Inferior parietal cortex (tissue), 1 donor: ENCODE measurements around the gene TCHH.
"Not testable (repeated sequence)": the region's sequence is repeated elsewhere in the genome, so short reads cannot be mapped to it uniquely, and the experiment has no call there.

ENCODE experiments used
- DNase-seq: peaks from one replicate; pipeline ENCODE4 v3.0.0-alpha.2; 2016; ENCODE audit errors: extremely low spot score

TCHH gene, protein sequence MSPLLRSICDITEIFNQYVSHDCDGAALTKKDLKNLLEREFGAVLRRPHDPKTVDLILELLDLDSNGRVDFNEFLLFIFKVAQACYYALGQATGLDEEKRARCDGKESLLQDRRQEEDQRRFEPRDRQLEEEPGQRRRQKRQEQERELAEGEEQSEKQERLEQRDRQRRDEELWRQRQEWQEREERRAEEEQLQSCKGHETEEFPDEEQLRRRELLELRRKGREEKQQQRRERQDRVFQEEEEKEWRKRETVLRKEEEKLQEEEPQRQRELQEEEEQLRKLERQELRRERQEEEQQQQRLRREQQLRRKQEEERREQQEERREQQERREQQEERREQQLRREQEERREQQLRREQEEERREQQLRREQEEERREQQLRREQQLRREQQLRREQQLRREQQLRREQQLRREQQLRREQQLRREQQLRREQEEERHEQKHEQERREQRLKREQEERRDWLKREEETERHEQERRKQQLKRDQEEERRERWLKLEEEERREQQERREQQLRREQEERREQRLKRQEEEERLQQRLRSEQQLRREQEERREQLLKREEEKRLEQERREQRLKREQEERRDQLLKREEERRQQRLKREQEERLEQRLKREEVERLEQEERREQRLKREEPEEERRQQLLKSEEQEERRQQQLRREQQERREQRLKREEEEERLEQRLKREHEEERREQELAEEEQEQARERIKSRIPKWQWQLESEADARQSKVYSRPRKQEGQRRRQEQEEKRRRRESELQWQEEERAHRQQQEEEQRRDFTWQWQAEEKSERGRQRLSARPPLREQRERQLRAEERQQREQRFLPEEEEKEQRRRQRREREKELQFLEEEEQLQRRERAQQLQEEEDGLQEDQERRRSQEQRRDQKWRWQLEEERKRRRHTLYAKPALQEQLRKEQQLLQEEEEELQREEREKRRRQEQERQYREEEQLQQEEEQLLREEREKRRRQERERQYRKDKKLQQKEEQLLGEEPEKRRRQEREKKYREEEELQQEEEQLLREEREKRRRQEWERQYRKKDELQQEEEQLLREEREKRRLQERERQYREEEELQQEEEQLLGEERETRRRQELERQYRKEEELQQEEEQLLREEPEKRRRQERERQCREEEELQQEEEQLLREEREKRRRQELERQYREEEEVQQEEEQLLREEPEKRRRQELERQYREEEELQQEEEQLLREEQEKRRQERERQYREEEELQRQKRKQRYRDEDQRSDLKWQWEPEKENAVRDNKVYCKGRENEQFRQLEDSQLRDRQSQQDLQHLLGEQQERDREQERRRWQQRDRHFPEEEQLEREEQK (N-terminal part only)

GRCh38 chr1:152115344-152115743 is at the start of gene TCHH:
TSS of gene TCHH (minus strand) at chr1:152115444. CDS start at chr1:152114080, 1,364 bp downstream.
- DNase-seq, result no peak

DNA sequence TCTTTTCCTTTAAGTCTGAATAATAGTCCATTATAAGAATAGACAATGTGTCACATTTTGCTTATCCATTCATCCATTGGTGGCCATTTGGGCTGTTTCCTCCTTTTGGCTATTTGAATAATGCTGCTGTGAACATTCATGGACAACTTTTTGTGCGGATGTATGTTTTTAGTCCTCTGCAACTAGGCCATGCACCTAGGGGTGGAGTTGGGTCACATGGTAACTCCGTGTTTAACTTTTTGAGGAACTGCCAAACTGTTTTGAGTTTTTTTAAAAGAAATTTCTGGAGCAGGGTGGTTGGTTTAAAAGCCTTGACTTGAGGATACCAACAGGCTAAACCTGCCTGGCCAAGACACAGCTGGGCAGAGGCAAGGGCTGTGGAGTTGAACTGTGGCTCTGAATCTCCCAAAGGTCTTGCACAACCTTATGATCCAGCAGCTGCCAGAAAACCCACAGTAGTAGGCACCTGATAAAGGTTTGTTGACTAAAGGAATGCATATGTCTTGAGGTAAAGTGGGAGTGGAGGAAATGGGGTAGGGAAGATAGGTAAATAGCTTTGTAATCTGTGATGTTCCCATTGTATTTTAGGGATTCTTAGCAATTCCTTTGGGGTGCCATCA is 49.4 kb upstream of the TCHH start:
- no peak for DNase-seq

DNA sequence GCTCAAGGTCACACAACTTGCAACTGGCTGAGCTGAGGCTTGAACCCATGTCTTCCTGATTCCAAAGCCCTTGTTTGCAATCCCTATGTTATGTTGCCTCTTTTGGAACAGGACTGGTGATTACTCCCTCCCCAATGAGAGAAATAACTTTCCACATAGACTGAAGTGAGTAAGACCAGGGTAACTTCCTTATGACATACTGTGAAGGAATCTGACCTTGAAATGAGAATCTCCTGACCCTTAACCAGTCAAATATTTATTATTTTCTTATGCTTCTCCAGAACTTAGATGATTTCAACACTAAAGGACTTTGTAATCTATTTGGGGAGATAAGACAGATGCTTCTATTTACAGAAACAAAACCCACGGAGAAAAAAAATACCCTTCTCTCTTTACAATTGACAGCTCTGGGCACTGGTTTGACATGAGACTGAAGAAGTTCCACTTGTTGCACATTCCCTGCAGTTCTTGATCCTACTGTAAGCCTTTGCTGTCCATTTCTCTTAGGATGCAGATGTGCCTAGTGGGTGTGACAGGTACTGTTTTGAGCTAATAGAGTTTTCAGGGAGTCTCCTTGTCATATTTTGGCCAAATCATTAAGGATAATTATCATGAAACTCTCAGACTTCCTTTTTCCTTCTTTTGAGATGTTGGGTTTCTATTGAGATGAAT is 47.7 kb upstream of the TCHH start:
- no peak for DNase-seq

DNA sequence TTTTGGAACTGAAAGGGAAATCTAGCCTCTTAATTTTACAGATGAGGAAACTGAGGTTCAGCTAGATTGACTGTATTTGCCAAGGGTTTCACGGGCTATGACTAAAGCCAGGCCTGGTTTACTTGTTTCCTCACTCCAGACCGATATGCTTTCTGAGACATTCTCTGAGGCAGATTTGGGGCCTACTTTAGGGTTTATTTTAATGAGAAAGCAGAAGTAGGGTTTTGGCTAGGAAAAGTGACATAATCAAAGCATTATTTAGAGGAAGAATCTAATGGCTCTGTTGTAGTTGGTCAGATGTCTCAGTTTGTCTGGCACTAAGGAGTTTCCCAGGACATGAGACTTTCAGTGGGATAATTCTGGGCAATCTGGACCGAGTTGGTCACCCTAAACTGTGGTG is 45.3 kb upstream of the TCHH start:
- DNase-seq, result no peak

DNA sequence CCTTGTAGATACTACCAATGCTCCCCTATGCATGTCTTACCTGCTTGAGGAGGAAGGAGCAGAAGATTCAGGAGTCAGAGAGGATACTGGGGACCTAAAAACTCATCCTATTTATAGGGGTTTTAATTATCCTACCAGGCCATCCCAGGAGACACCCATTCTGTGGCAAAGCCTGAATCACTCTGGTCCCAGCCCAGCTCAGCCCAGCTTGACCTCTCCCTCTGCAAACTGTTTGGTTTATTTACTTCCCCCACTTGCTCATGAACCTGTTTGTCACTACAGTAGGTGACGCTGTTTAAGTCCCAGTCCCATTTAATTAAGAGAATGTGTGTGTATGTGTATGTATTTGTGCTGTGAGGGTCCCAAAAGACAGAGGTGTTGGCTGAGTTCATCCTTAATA is 43.9 kb upstream of the TCHH start, which contains the start of gene RPTN:
RPTN (minus strand) TSS at position 85 of the 400 bp plus-strand sequence. CDS start 1,339 bp downstream, outside the sequence.
- no peak for DNase-seq

DNA sequence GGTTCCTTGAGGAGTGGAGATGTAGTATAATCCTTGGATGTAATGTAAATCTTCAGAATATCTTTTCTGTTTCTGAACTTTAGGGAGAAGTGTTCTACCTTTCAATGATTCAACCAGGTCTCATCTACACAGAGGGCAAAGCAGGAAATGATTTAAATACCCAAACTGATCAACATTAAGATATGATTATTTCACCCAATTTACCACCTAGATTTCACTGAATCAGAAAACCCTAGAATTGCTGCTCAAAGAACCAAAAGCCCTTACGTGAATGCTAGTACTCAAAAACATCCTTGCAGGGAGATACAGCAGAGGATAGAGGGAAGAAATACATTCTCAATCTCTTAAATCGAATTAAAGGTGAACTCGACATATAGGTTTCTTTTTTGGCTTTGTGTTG is 38.8 kb upstream of the TCHH start:
- no peak for DNase-seq

DNA sequence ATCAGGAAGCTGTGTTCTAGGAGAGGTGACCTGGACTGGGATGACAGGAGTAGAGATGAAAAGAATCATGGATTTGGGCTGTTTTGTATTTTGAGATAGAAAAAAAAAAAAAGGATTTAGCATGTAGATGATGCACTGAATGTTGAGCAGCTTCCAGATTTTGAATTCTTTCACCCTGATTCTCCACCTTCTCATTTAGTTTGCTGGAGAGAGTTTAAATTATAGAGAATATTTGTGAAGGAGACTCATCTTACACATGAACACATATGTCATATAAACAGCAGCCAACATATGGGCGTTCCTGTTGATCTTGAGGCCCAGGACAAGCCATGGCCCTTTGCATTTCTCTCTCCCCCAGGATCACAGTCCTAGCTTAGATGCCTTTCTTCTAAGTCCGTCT is 36.4 kb upstream of the TCHH start:
- DNase-seq, result no peak

GRCh38 chr1:152148981-152149380 is 33.7 kb upstream of the TCHH start:
- no peak for DNase-seq

DNA sequence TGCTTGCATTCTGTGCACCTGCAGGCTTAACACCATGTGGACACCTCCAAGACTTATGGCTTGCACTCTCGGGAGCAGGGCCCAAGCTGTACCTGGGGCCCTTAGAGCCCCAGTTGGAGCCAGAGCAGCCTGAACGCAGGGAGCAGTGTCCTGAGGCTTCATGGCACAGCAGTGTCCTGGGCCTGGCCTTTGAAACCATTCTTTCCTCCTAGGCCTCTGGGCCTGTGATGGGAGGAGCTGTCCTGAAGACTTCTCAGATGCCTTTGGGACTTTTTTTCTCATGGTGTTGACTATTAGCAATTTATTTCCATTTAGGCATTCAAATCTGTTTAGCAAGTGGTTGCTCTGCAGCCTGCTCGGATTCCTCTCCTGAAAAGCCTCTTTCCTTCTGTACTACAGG is 32.8 kb upstream of the TCHH start:
- no peak for DNase-seq

DNA sequence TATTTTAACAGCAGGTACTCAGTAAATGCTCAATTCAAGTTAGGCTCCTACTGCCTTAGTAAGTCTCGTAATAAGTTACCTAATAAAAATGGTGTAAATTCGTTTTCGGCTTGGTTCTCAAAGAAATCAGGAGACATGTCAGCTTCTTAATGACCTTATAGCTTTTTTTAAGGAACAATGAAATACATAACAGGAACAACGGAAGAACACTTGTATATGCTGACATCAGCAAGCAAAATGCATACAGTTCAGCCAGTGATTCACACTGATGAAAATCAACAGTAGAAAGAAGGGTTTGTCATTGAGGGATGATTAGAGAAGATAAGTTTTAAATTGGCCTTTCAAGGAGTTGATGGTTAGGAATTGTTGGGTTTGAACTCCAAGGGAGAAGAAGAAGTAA is 30.5 kb upstream of the TCHH start:
- no peak for DNase-seq

DNA sequence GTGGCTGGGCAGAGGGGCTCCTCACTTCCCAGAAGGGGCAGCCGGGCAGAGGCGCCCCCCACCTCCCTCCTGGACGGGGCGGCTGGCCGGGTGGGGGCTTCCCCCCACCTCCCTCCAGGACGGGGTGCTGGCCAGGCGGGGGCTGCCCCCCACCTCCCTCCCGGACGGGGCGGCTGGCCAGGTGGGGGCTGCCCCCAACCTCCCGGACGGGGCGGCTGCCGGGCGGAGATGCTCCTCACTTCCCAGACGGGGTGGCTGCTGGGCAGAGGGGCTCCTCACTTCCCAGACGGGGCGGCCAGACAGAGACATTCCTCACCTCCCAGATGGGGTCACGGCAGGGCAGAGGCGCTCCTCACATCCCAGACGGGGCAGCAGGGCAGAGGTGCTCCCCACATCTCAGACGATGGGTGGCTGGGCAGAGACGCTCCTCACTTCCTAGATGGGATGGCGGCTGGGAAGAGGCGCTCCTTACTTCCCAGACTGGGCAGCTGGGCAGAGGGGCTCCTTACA is 29.5 kb upstream of the TCHH start:
- not testable (repeated sequence) for DNase-seq

- DNase-seq, result no peak
Observed at GRCh38 chr1:152143150-152143887, 28.1 kb upstream of the TCHH start.

DNA sequence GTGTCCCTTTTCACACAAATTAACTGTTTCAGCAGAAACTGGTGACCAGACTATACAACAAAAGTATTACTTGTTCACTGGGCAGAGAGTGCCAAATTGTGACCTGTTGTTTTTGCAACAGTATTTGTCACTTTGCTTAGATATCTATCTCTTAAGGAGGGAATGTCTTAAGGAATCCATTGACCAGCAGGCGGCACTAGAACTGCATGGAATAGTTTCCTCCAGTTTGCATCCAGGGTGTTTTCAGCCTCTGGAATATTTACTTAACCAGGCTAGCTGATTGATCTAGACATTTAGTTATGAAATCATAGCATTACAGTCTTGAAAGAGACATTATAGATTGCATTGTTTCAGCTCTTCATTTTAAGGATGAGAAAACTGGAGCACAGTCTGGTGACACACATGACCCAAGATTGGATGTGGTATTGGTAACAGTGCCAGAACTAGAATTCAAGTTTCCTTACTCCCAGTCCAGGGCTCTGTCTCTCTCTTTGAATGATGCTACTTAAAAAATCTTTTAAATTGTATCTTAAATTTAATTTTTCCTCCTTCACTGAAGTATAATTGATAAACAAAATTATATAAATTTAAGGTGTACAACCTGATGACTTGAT is 26.8 kb upstream of the TCHH start:
- peak; percentile 77 for DNase-seq

DNA sequence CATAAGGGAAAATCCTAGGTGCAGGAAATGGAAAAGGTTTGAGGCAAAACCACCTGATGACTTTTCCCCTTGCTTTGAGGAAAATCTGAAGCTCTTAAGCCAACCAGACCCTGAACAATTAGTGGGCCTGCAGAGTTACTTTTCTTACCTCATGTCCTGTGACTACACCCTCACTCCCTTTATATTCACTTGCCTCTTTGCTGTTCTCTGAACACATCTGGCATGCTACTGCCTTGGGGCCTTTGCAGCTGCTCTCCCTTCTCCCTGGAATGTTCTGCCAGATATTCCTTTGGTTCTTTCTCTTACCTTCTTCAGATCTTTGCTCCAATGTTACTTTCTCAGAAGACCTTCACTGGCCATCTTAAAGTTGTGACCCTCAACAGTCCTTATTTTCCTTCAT is 22.0 kb upstream of the TCHH start:
- DNase-seq, result no peak

DNA sequence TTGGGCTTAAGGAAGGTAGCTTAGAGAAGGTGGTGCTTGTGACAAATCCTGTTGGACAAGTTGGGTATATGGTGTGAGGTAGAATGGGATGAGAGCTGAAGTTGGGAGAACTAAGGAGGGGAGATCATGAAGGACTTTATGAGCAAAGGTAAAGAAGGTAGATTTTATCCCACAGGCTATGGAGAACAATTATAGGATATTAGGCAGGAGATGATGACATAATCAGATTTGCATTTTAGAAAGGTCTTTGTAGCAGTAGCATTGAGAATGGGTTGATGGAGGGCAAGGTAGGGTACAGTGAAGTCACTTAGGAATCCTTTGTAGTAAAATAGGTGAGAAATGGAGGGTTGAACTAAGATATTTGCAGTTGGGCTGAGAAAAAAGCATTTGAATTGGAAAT is 14.9 kb upstream of the TCHH start:
- no peak for DNase-seq

- DNase-seq, result no peak
Observed at GRCh38 chr1:152127673-152128072, 12.4 kb upstream of the TCHH start.

DNA sequence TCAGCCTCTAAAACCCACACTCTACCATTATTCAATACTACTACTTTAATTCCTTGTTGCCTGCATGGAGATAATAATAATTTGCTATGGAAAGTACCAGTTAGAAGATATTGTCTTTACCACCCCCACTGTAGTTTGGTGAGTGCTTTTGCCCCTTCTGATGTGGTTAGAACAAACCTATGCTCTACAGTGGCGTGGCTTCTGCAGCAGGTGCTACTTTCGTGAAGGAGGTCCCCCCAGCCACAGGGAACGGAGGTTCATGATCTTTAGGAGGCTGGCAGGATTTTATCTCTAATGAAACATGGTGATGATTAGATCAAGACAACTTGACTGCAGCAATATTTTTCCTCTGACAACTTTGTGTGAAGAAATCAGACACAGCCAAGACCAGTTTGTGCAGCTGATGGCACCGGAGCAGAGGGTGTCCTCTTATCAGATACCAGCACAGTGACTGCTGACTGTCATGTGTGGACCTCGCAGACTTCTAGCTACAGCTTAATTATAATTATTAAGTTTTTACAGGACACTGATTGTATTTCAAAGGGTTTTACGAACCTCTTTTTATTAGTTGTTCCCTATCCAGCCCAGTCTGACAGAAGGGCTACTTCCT is 10.7 kb upstream of the TCHH start:
- no peak for DNase-seq

DNA sequence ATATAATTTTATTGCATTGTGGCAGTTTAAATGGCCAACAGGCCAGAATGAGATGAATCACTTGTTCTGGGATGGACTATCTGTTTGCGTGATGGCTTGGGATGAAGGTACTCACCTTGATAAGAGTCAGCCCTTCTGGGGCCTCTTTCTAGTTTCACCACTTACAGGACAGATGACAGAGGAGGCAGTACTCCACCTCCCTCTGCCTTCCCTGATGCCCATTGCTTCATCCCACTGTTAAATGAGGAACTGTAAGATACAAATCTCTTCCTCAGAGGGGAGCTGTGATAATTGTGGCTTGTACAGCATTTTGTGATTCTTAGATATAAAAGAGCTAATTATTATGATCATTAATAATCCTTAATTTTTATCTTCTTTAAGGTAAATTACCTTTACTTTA is 3.7 kb upstream of the TCHH start:
- DNase-seq, result no peak

DNA sequence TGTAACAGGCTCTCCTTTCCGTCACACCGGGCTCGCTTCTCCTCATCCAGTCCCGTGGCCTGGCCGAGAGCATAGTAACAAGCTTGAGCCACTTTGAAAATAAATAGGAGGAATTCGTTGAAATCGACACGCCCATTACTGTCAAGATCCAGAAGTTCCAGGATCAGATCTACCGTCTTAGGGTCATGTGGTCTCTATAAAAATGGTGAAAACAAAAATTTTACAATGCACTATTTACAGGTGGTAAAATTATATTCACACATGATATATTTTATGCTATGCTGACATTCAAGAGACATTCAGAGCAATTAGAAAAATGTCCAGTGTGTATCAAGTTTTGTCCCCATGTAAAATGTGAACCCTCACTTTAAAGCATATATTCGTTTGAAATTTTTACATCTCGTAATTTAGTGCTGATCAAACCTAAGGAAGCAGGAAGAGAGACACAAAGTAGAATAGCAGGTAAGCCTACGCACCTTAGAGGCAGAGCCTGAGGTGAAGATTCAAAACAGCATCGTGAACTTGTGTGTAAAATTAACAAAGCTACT is 2.3 kb downstream of the TCHH start:
- DNase-seq, result no peak
